ENCODE measurements around the gene CFTR. TPM values are rescaled to one million over a fixed set of nuclear protein-coding genes. Genes with fewer than 3 reads are reported as not detected.

The CFTR gene
- total and polyA plus RNA-seq, 2 of the 8 experiments (the other 6 are each of a cell fraction or from before 2014, with no cell fraction given), result 1.2 to 1.6 TPM

DNA sequence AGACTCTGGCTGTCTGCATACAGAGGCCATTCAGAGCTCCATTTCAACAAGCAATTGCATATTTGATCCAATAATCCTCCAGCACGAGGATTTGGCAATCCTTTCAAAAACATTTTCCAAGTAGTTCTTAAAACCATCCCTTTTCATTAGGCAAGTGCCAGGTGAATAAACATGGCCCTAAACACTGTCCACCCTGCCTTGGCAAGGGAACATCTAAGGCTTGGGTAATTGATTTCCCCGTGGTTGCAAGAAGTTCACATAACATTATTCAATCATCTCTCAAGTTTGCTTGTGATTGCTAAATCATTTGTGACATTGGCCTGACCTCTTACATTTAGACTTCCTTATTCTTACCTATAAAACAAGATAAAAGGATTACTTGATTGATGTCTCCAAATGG lies 218.2 kb downstream of the CFTR start:
- H2BK5ac ChIP-seq (ENCODE audit: low read depth, low read length), result no peak overlapping the region
- no peaks in the 10 kb centered on the region for H3K9me3 ChIP-seq (ENCODE audit: insufficient read depth in 2 of 2, low read depth in 1 of 2, low read length in 1 of 2)
- H4K91ac ChIP-seq (replicated peaks; ENCODE audit: insufficient read length, low read length), result no peak overlapping the region
- no peaks in the 10 kb centered on the region for H3K79me2 ChIP-seq (ENCODE audit: control insufficient read depth in 1 of 2, insufficient read depth in 2 of 2, low read length in 2 of 2)
- H3K79me1 ChIP-seq (ENCODE audit: low read depth, low read length), result no peaks in the 10 kb centered on the region
- FAIRE-seq (no peak), DNase-seq (ENCODE audit: low read depth in 1 of 2, low spot score in 2 of 2) (no peak)
- no peak overlapping the region for H3K56ac ChIP-seq (replicated peaks; ENCODE audit: insufficient read length, low read depth, low read length)
- no peak overlapping the region for H4K5ac ChIP-seq (ENCODE audit: insufficient read length, low read depth, low read length)
- no peak overlapping the region for H2AK5ac ChIP-seq (ENCODE audit: low read depth, low read length)
- H3K27me3 ChIP-seq (replicated peaks in 1 of 4; ENCODE audit: control insufficient read depth in 3 of 4, extremely low read depth in 1 of 4, insufficient read depth in 3 of 4, low read length in 3 of 4), result no peaks in the 10 kb centered on the region
- no peaks in the 10 kb centered on the region for H3K23me2 ChIP-seq (ENCODE audit: low read depth, low read length)
- H3K23ac ChIP-seq (ENCODE audit: insufficient read length), result no peak overlapping the region
- no peak overlapping the region for H3K9ac ChIP-seq (replicated peaks in 1 of 4; ENCODE audit: extremely low read depth in 1 of 4, low read depth in 3 of 4, low read length in 3 of 4)
- H3K36me3 ChIP-seq (ENCODE audit: control insufficient read depth in 2 of 4, insufficient read depth in 4 of 4, low read length in 3 of 4), result no peaks in the 10 kb centered on the region
- H2BK120ac ChIP-seq (replicated peaks; ENCODE audit: low read depth, low read length), result no peak overlapping the region
- H2BK12ac ChIP-seq (ENCODE audit: low read depth, low read length), result no peak overlapping the region
- POLR2A ChIA-PET (ENCODE audit: partially characterized antibody), result no interaction called here
- CTCF ChIA-PET (ENCODE audit: partially characterized antibody), result interaction anchor here (0.6 kb wide), 1 partner anchor 17 kb away, joined by 3 read pairs; no protein-coding TSS in a partner anchor
- no peak overlapping the region for H3K18ac ChIP-seq (ENCODE audit: extremely low read depth, low read length)
- no peak overlapping the region for H3K27ac ChIP-seq (ENCODE audit: low read depth, low read length)
- H4K20me1 ChIP-seq (replicated peaks in 1 of 2; ENCODE audit: control insufficient read depth in 1 of 2, insufficient read depth in 2 of 2, low read length in 2 of 2), result no peaks in the 10 kb centered on the region
- no peaks in the 10 kb centered on the region for H3K4me1 ChIP-seq (replicated peaks in 1 of 4; ENCODE audit: control insufficient read depth in 3 of 4, insufficient read depth in 4 of 4, low read length in 3 of 4)
- H3K4me3 ChIP-seq (ENCODE audit: extremely low read depth in 1 of 4, insufficient read depth in 2 of 4, low read depth in 3 of 4, low read length in 4 of 4), result no peak overlapping the region
- H3K4ac ChIP-seq (replicated peaks; ENCODE audit: insufficient read length, low read depth, low read length), result no peak overlapping the region
- WGBS, 2 experiments (ENCODE audit: extremely low coverage in 1 of 2, insufficient coverage in 1 of 2, insufficient read length in 1 of 2, insufficient replicate concordance in 2 of 2, low coverage in 1 of 2, low lambda C conversion rate in 2 of 2, missing lambda C conversion rate in 1 of 2), result 93% methylated on average over 2 of the region's 2 CpGs; no CpG with 5 or more reads in 1 of the 2 experiments
- no peak overlapping the region for H3K14ac ChIP-seq (ENCODE audit: insufficient read length)
- no peak overlapping the region for H4K8ac ChIP-seq (ENCODE audit: extremely low read depth, insufficient read depth, low read length)
- no peak overlapping the region for H2BK20ac ChIP-seq (ENCODE audit: low read length)
- no peak overlapping the region for H2BK15ac ChIP-seq (ENCODE audit: low read length)
- no peak overlapping the region for H3K4me2 ChIP-seq (ENCODE audit: insufficient read depth in 1 of 2, low read depth in 2 of 2, low read length in 2 of 2)
- no peak overlapping the region for H2AFZ ChIP-seq (ENCODE audit: low read length)
- TF ChIP-seq EP300 (IDR thresholded peaks at IDR 0.05; ENCODE audit: borderline replicate concordance in 1 of 2, low read depth in 2 of 2, low read length in 2 of 2) (no peak), CHD1 (IDR thresholded peaks at IDR 0.05; ENCODE audit: low read depth, low read length) (no peak), EGR1 (IDR thresholded peaks at IDR 0.05; ENCODE audit: borderline replicate concordance, low read depth, low read length) (no peak), ZNF274 (IDR thresholded peaks at IDR 0.05; ENCODE audit: borderline replicate concordance, extremely low read depth, low read length) (no peak), SIX5 (IDR thresholded peaks at IDR 0.05; ENCODE audit: low read depth, low read length) (no peak), MAX (IDR thresholded peaks at IDR 0.05) (no peak), POLR2A (IDR thresholded peaks at IDR 0.05; ENCODE audit: control extremely low read depth in 1 of 2, low read depth in 2 of 2, low read length in 2 of 2) (no peak), POLR2AphosphoS5 (IDR thresholded peaks at IDR 0.05; ENCODE audit: low read depth, low read length) (no peak), YY1 (IDR thresholded peaks at IDR 0.05; ENCODE audit: low read depth, low read length) (no peak), TCF12 (IDR thresholded peaks at IDR 0.05; ENCODE audit: low read depth, low read length) (no peak), CTCF (IDR thresholded peaks at IDR 0.05; ENCODE audit: control extremely low read depth in 1 of 3, insufficient read depth in 1 of 3, low read depth in 1 of 3, low read length in 3 of 3) (no peak), RBBP5 (IDR thresholded peaks at IDR 0.05; ENCODE audit: borderline replicate concordance, low read depth, low read length) (no peak), SIN3A (conservative IDR thresholded peaks at IDR 0.05 in 1 of 2, IDR thresholded peaks at IDR 0.05 in 1 of 2; ENCODE audit: low read depth in 1 of 2, low read length in 2 of 2) (no peak)
